H1 (cell line): ENCODE measurements around the gene GAPDH. TPM values are rescaled to one million over a fixed set of nuclear protein-coding genes. Genes with fewer than 3 reads are reported as not detected.

ENCODE experiments used
- CTCF ChIA-PET: fragments of 300-600 bp; sonication (Branson Sonifier 250); formaldehyde crosslinking; loops from one replicate; lab custom pipeline; 2021; ENCODE audit not compliant: partially characterized antibody; lab: Charles Lee
- POLR2A ChIA-PET: fragments of 300-600 bp; sonication (Branson Sonifier 250); formaldehyde crosslinking; loops from one replicate; lab custom pipeline; 2021; ENCODE audit warnings: inconsistent platforms; ENCODE audit not compliant: partially characterized antibody; lab: Charles Lee
- DNase-seq, 2 experiments: peaks; one replicate each; pipeline versions ENCODE4 v3.0.0 to v3.0.0-alpha.2; 2010 to 2022; ENCODE audit warnings: low spot score in 2 of 2, low read depth in 1 of 2, mixed read lengths in 1 of 2
- FAIRE-seq: peaks from 2 replicates; lab custom pipeline; 2011; peaks lifted over from hg19 to GRCh38; lab: Jason Lieb, UNC
- H2AFZ ChIP-seq: 2 replicates; pipeline ENCODE4 v1.8.1; 2012; ENCODE audit warnings: low read length, inconsistent platforms
- H2AK5ac ChIP-seq: 2 replicates; pipeline ENCODE4 v1.6.1; 2013; ENCODE audit warnings: low read depth, low read length
- H2BK120ac ChIP-seq: replicated peaks from 2 replicates; pipeline ENCODE3; 2013; ENCODE audit warnings: low read depth, low read length, inconsistent platforms
- H2BK12ac ChIP-seq: 2 replicates; pipeline ENCODE4 v1.6.1; 2013; ENCODE audit warnings: low read depth, low read length
- H2BK15ac ChIP-seq: 2 replicates; pipeline ENCODE4 v1.6.1; 2013; ENCODE audit warnings: low read length
- H2BK20ac ChIP-seq: 2 replicates; pipeline ENCODE4 v1.6.1; 2013; ENCODE audit warnings: low read length
- H2BK5ac ChIP-seq: 2 replicates; pipeline ENCODE4 v1.6.1; 2013; ENCODE audit warnings: low read depth, low read length
- H3K14ac ChIP-seq: 2 replicates; pipeline ENCODE4 v1.6.1; 2013; ENCODE audit warnings: inconsistent platforms; ENCODE audit not compliant: insufficient read length
- H3K18ac ChIP-seq: 2 replicates; pipeline ENCODE4 v1.6.1; 2013; ENCODE audit warnings: low read length; ENCODE audit errors: extremely low read depth
- H3K23ac ChIP-seq: 2 replicates; pipeline ENCODE4 v1.6.1; 2013; ENCODE audit warnings: inconsistent platforms; ENCODE audit not compliant: insufficient read length
- H3K23me2 ChIP-seq: 2 replicates; pipeline ENCODE4 v1.6.1; 2013; ENCODE audit warnings: low read depth, low read length
- H3K27ac ChIP-seq: 2 replicates; pipeline ENCODE4 v1.6.1; 2011; ENCODE audit warnings: low read depth, low read length, inconsistent platforms
- H3K27me3 ChIP-seq, 4 experiments: replicated peaks in 1 of 4; 1 replicate in 1 of 4; 2 replicates in 3 of 4; pipeline versions ENCODE4 v1.6.1 to v1.8.1; 2011 to 2013; ENCODE audit warnings: low read length in 3 of 4, mild to moderate bottlenecking in 3 of 4, inconsistent platforms in 2 of 4, mixed read lengths in 2 of 4, moderate library complexity in 1 of 4; ENCODE audit not compliant: control insufficient read depth in 3 of 4, insufficient read depth in 3 of 4; ENCODE audit errors: extremely low read depth in 1 of 4
- H3K36me3 ChIP-seq, 4 experiments: 2 replicates each; pipeline versions ENCODE4 v1.6.1 to v1.8.1; 2011 to 2013; ENCODE audit warnings: mild to moderate bottlenecking in 4 of 4, low read length in 3 of 4, moderate library complexity in 2 of 4, control low read depth in 1 of 4, inconsistent platforms in 1 of 4; ENCODE audit not compliant: insufficient read depth in 4 of 4, control insufficient read depth in 2 of 4
- H3K4ac ChIP-seq: replicated peaks from 2 replicates; pipeline ENCODE3; 2013; ENCODE audit warnings: low read length, low read depth, mixed read lengths, inconsistent platforms; ENCODE audit not compliant: insufficient read length
- H3K4me1 ChIP-seq, 4 experiments: replicated peaks in 1 of 4; 1 replicate in 1 of 4; 2 replicates in 3 of 4; pipeline versions ENCODE4 v1.6.1 to v1.8.1; 2011 to 2013; ENCODE audit warnings: low read length in 3 of 4, inconsistent platforms in 2 of 4, mixed read lengths in 1 of 4; ENCODE audit not compliant: insufficient read depth in 4 of 4, control insufficient read depth in 3 of 4
- H3K4me2 ChIP-seq, 2 experiments: 2 replicates each; pipeline versions ENCODE4 v1.6.1 to v1.8.1; 2011 to 2013; ENCODE audit warnings: low read depth in 2 of 2, low read length in 2 of 2, control low read depth in 1 of 2, inconsistent platforms in 1 of 2, mild to moderate bottlenecking in 1 of 2; ENCODE audit not compliant: insufficient read depth in 1 of 2
- H3K4me3 ChIP-seq, 4 experiments: fragments of 200-600, 300-600 bp in 1 of 4; sonication (generic), shearing (Covaris generic), sonication (Bioruptor Twin) in 1 of 4; 2 replicates each; pipeline versions ENCODE4 v1.5.1 to v1.8.1; 2011 to 2016; ENCODE audit warnings: low read length in 4 of 4, low read depth in 3 of 4, control low read depth in 2 of 4, inconsistent platforms in 2 of 4, mild to moderate bottlenecking in 2 of 4, mixed read lengths in 1 of 4, moderate library complexity in 1 of 4; ENCODE audit not compliant: insufficient read depth in 2 of 4; ENCODE audit errors: extremely low read depth in 1 of 4
- H3K56ac ChIP-seq: replicated peaks from 2 replicates; pipeline ENCODE3; 2013; ENCODE audit warnings: low read depth, mild to moderate bottlenecking, mixed read lengths, low read length, inconsistent platforms; ENCODE audit not compliant: insufficient read length
- H3K79me1 ChIP-seq: 2 replicates; pipeline ENCODE4 v1.6.1; 2013; ENCODE audit warnings: low read depth, low read length, control low read depth
- H3K79me2 ChIP-seq, 2 experiments: 2 replicates each; pipeline versions ENCODE4 v1.6.1 to v1.8.1; 2012 to 2013; ENCODE audit warnings: low read length in 2 of 2, mild to moderate bottlenecking in 2 of 2, inconsistent platforms in 1 of 2; ENCODE audit not compliant: insufficient read depth in 2 of 2, control insufficient read depth in 1 of 2
- H3K9ac ChIP-seq, 4 experiments: replicated peaks in 1 of 4; 1 replicate in 1 of 4; 2 replicates in 3 of 4; pipeline versions ENCODE4 v1.6.1 to v1.8.1; 2011 to 2013; ENCODE audit warnings: low read depth in 3 of 4, low read length in 3 of 4, control low read depth in 2 of 4, mild to moderate bottlenecking in 2 of 4, moderate library complexity in 2 of 4, inconsistent platforms in 1 of 4; ENCODE audit errors: extremely low read depth in 1 of 4
- H3K9me3 ChIP-seq, 2 experiments: 2 replicates each; pipeline versions ENCODE4 v1.6.1 to v1.8.1; 2012 to 2013; ENCODE audit warnings: mild to moderate bottlenecking in 2 of 2, moderate library complexity in 2 of 2, control low read depth in 1 of 2, inconsistent platforms in 1 of 2, low read depth in 1 of 2, low read length in 1 of 2, mixed read lengths in 1 of 2; ENCODE audit not compliant: insufficient read depth in 2 of 2
- H4K20me1 ChIP-seq, 2 experiments: replicated peaks in 1 of 2; 2 replicates each; pipeline versions ENCODE3 to v1.8.1; 2011 to 2013; ENCODE audit warnings: inconsistent platforms in 2 of 2, low read length in 2 of 2, mild to moderate bottlenecking in 1 of 2; ENCODE audit not compliant: insufficient read depth in 2 of 2, control insufficient read depth in 1 of 2
- H4K5ac ChIP-seq: 2 replicates; pipeline ENCODE4 v1.6.1; 2013; ENCODE audit warnings: low read length, low read depth, mixed read lengths, inconsistent platforms; ENCODE audit not compliant: insufficient read length
- H4K8ac ChIP-seq: 2 replicates; pipeline ENCODE4 v1.8.0; 2013; ENCODE audit warnings: mild to moderate bottlenecking, moderate library complexity, low read length, inconsistent platforms; ENCODE audit not compliant: insufficient read depth; ENCODE audit errors: extremely low read depth
- H4K91ac ChIP-seq: replicated peaks from 2 replicates; pipeline ENCODE3; 2013; ENCODE audit warnings: low read length, mixed read lengths, inconsistent platforms; ENCODE audit not compliant: insufficient read length
- CEBPB ChIP-seq: IDR thresholded peaks from 2 replicates; pipeline ENCODE4 v1.6.1; 2012; ENCODE audit warnings: low read depth, low read length
- E2F6 ChIP-seq: IDR thresholded peaks from 2 replicates; pipeline ENCODE4 v1.6.1; 2012; ENCODE audit warnings: inconsistent platforms
- EZH2 ChIP-seq: fragments of 200-600 bp; sonication (generic); IDR thresholded peaks from 2 replicates; pipeline ENCODE4 v1.7.1; 2012; ENCODE audit warnings: low read depth, mild to moderate bottlenecking, moderate library complexity, low read length, inconsistent platforms; ENCODE audit not compliant: severe bottlenecking
- WGBS, 2 experiments: shearing (Covaris generic) in 1 of 2; methylation state at CpG; one replicate each; pipeline versions ENCODE4 v1.1.6 to v1.1.7; 2013 to 2015; ENCODE audit warnings: low lambda C conversion rate in 2 of 2, mixed read lengths in 2 of 2, inconsistent platforms in 1 of 2, low coverage in 1 of 2, missing lambda C conversion rate in 1 of 2; ENCODE audit not compliant: insufficient replicate concordance in 2 of 2, insufficient coverage in 1 of 2, insufficient read length in 1 of 2; ENCODE audit errors: extremely low coverage in 1 of 2, missing lambda C conversion rate in 1 of 2; 5-methylcytosine and 5-hydroxymethylcytosine counted together
- polyA plus RNA-seq, 7 experiments: library from polyadenylated mRNA; depleted of rRNA in 3 of 7; stranded (reverse) in 5 of 7; unstranded in 2 of 7; fragments of >200 nt in 5 of 7; fragments of 200-250 nt in 2 of 7; gene quantifications; 1 replicate in 5 of 7; 2 replicates in 1 of 7; 4 replicates in 1 of 7; pipeline versions ENCODE4 v1.2.1 to v1.2.3, GENCODE V29; 2011 to 2013; ENCODE audit warnings: missing spikeins in 2 of 7, mixed read lengths in 2 of 7
- total RNA-seq: library from RNA; stranded (reverse); fragmentation: NEBNext Ultra II Directional; extraction: Animal tissue kit (Norgen Biotek cat#: 25700); gene quantifications from 2 replicates; pipeline ENCODE4 v1.2.1, GENCODE V29; 2021

Gene GAPDH
- total and polyA plus RNA-seq, 2 of the 8 experiments (the other 6 are each of a cell fraction or from before 2014, with no cell fraction given): 5,175 to 15,878 TPM

- TF ChIP-seq E2F6 (no peak), CEBPB (no peak), EZH2 (no peak)
- H4K91ac ChIP-seq: no peak overlapping the region
- no peak overlapping the region for H3K4ac ChIP-seq
- H4K5ac ChIP-seq: no peak overlapping the region
- no peak overlapping the region for H2BK20ac ChIP-seq
- H3K56ac ChIP-seq: no peak overlapping the region
- ChIA-PET CTCF (interaction anchor here (0.7 to 4.2 kb wide), 10 partner anchors 8 to 44 kb away, joined by 3 to 35 read pairs (median 4); partner anchors contain the start of gene NOP2), POLR2A (interaction anchor here (1.1 to 18.0 kb wide), 8 partner anchors 9 to 50 kb away, joined by 3 to 225 read pairs (median 4); partner anchors contain the start of gene GAPDH)
- H3K23me2 ChIP-seq: no peaks in the 10 kb centered on the region
- H3K4me1 ChIP-seq: no peaks in the 10 kb centered on the region
- no peaks in the 10 kb centered on the region for H3K9me3 ChIP-seq
- no peak overlapping the region for H3K4me2 ChIP-seq
- H3K14ac ChIP-seq: no peak overlapping the region
- WGBS, 2 experiments: 90% methylated on average over 9 of the region's 12 CpGs; no CpG with 5 or more reads in 1 of the 2 experiments
- peaks cover 6 to 12% of the 10 kb centered on the region in 2 experiments for H4K20me1 ChIP-seq
- no peak overlapping the region for H2BK5ac ChIP-seq
- H2BK120ac ChIP-seq: no peak overlapping the region
- H2BK12ac ChIP-seq: no peak overlapping the region
- no peaks in the 10 kb centered on the region for H3K79me1 ChIP-seq
- no peak overlapping the region for H2AFZ ChIP-seq
- FAIRE-seq (no peak), DNase-seq (no peak)
- peak overlapping the region; percentile 78 for H4K8ac ChIP-seq
- H2AK5ac ChIP-seq: no peak overlapping the region
- no peak overlapping the region for H3K9ac ChIP-seq
- no peak overlapping the region for H3K18ac ChIP-seq
- no peak overlapping the region for H3K27ac ChIP-seq
- no peaks in the 10 kb centered on the region for H3K79me2 ChIP-seq
- no peak overlapping the region for H3K23ac ChIP-seq
- peaks cover 49 to 93% (median 75%) of the 10 kb centered on the region in 4 experiments for H3K36me3 ChIP-seq
- no peaks in the 10 kb centered on the region for H3K27me3 ChIP-seq
- H3K4me3 ChIP-seq: no peak overlapping the region
- no peak overlapping the region for H2BK15ac ChIP-seq
Measured at GRCh38 chr12:6582959-6583358, 48.6 kb downstream of the GAPDH start.
